Measurements from ENCODE around the gene SLC43A1.

Gene SLC43A1

GRCh38 chr11:57506522-57506921 is 9.0 kb downstream of the SLC43A1 start:
- H3K27ac ChIP-seq (ENCODE audit: poor library complexity, severe bottlenecking), result no peak overlapping the region
- ATAC-seq (ENCODE audit: low read depth), result no peak
- no peak overlapping the region for H3K4me3 ChIP-seq (ENCODE audit: severe bottlenecking)
- no peak for DNase-seq (ENCODE audit: low spot score)
- no peak for TF ChIP-seq CTCF (IDR thresholded peaks at IDR 0.05; ENCODE audit: poor library complexity, severe bottlenecking)
- no peaks in the 10 kb centered on the region for H3K9me3 ChIP-seq (ENCODE audit: severe bottlenecking)
- no peaks in the 10 kb centered on the region for H3K27me3 ChIP-seq (ENCODE audit: insufficient read depth, poor library complexity, severe bottlenecking)
- H3K4me1 ChIP-seq (ENCODE audit: insufficient read depth, poor library complexity, severe bottlenecking), result no peaks in the 10 kb centered on the region
- no peaks in the 10 kb centered on the region for H3K36me3 ChIP-seq (ENCODE audit: low read depth)

- DNase-seq (ENCODE audit: low spot score) (no peak), ATAC-seq (ENCODE audit: low read depth) (no peak)
- no peaks in the 10 kb centered on the region for H3K36me3 ChIP-seq (ENCODE audit: low read depth)
- no peak for TF ChIP-seq CTCF (IDR thresholded peaks at IDR 0.05; ENCODE audit: poor library complexity, severe bottlenecking)
- no peak overlapping the region for H3K27ac ChIP-seq (ENCODE audit: poor library complexity, severe bottlenecking)
- H3K27me3 ChIP-seq (ENCODE audit: insufficient read depth, poor library complexity, severe bottlenecking), result no peaks in the 10 kb centered on the region
- no peaks in the 10 kb centered on the region for H3K9me3 ChIP-seq (ENCODE audit: severe bottlenecking)
- no peaks in the 10 kb centered on the region for H3K4me1 ChIP-seq (ENCODE audit: insufficient read depth, poor library complexity, severe bottlenecking)
- no peak overlapping the region for H3K4me3 ChIP-seq (ENCODE audit: severe bottlenecking)
Observed at GRCh38 chr11:57504511-57504910, 11.0 kb downstream of the SLC43A1 start.

GRCh38 chr11:57502870-57503269 is 12.6 kb downstream of the SLC43A1 start:
- DNase-seq (ENCODE audit: low spot score) (no peak), ATAC-seq (ENCODE audit: low read depth) (no peak)
- H3K4me1 ChIP-seq (ENCODE audit: insufficient read depth, poor library complexity, severe bottlenecking), result no peaks in the 10 kb centered on the region
- no peak overlapping the region for H3K4me3 ChIP-seq (ENCODE audit: severe bottlenecking)
- H3K27ac ChIP-seq (ENCODE audit: poor library complexity, severe bottlenecking), result no peak overlapping the region
- H3K27me3 ChIP-seq (ENCODE audit: insufficient read depth, poor library complexity, severe bottlenecking), result no peaks in the 10 kb centered on the region
- TF ChIP-seq CTCF (IDR thresholded peaks at IDR 0.05; ENCODE audit: poor library complexity, severe bottlenecking), result no peak
- H3K36me3 ChIP-seq (ENCODE audit: low read depth), result no peaks in the 10 kb centered on the region
- no peaks in the 10 kb centered on the region for H3K9me3 ChIP-seq (ENCODE audit: severe bottlenecking)

GRCh38 chr11:57502376-57502775 is 13.1 kb downstream of the SLC43A1 start:
- no peaks in the 10 kb centered on the region for H3K4me1 ChIP-seq (ENCODE audit: insufficient read depth, poor library complexity, severe bottlenecking)
- no peaks in the 10 kb centered on the region for H3K27me3 ChIP-seq (ENCODE audit: insufficient read depth, poor library complexity, severe bottlenecking)
- H3K27ac ChIP-seq (ENCODE audit: poor library complexity, severe bottlenecking), result no peak overlapping the region
- DNase-seq (ENCODE audit: low spot score) (no peak), ATAC-seq (ENCODE audit: low read depth) (no peak)
- H3K9me3 ChIP-seq (ENCODE audit: severe bottlenecking), result no peaks in the 10 kb centered on the region
- no peak overlapping the region for H3K4me3 ChIP-seq (ENCODE audit: severe bottlenecking)
- H3K36me3 ChIP-seq (ENCODE audit: low read depth), result no peaks in the 10 kb centered on the region
- no peak for TF ChIP-seq CTCF (IDR thresholded peaks at IDR 0.05; ENCODE audit: poor library complexity, severe bottlenecking)

- H3K4me3 ChIP-seq (ENCODE audit: severe bottlenecking), result no peak overlapping the region
- no peaks in the 10 kb centered on the region for H3K27me3 ChIP-seq (ENCODE audit: insufficient read depth, poor library complexity, severe bottlenecking)
- H3K4me1 ChIP-seq (ENCODE audit: insufficient read depth, poor library complexity, severe bottlenecking), result no peaks in the 10 kb centered on the region
- no peaks in the 10 kb centered on the region for H3K9me3 ChIP-seq (ENCODE audit: severe bottlenecking)
- DNase-seq (ENCODE audit: low spot score) (no peak), ATAC-seq (ENCODE audit: low read depth) (no peak)
- no peaks in the 10 kb centered on the region for H3K36me3 ChIP-seq (ENCODE audit: low read depth)
- no peak for TF ChIP-seq CTCF (IDR thresholded peaks at IDR 0.05; ENCODE audit: poor library complexity, severe bottlenecking)
- no peak overlapping the region for H3K27ac ChIP-seq (ENCODE audit: poor library complexity, severe bottlenecking)
Observed at GRCh38 chr11:57501953-57502352, 13.5 kb downstream of the SLC43A1 start.
